Heart left ventricle (tissue), 16 donors: ENCODE data around the gene PGLYRP2. TPM values are rescaled to one million over a fixed set of nuclear protein-coding genes. Genes with fewer than 3 reads are reported as not detected.
A peak's percentile ranks its signal among the peaks of the same experiment; 100 is the strongest.

Experiments
- ATAC-seq, 4 donors: fragments of 200-7000 bp; cut with Tn5 transposase; one replicate each; pipeline ENCODE4 v1.9.1; 2020 to 2022; ENCODE audit warnings: moderate library complexity in 4 of 4, mild to moderate bottlenecking in 3 of 4, moderate number of reproducible peaks in 1 of 4
- DNase-seq, 5 donors: peaks; one replicate each; pipeline ENCODE4 v3.0.0-alpha.2; 2020
- H3K27ac ChIP-seq, 12 donors: fragments of 200-600 bp; sonication (generic) in 4 of 12; one replicate each; pipeline versions ENCODE4 v1.5.0 to v1.8.0; 2016 to 2022; ENCODE audit warnings: mild to moderate bottlenecking in 2 of 12
- H3K27me3 ChIP-seq, 9 donors: fragments of 200-600 bp; sonication (generic) in 2 of 9; one replicate each; pipeline versions ENCODE4 v1.5.1 to v1.8.0; 2016 to 2022; ENCODE audit warnings: mild to moderate bottlenecking in 3 of 9
- H3K36me3 ChIP-seq, 9 donors: fragments of 200-600 bp; sonication (generic) in 2 of 9; one replicate each; pipeline versions ENCODE4 v1.5.0 to v1.8.0; 2018 to 2022; ENCODE audit warnings: mild to moderate bottlenecking in 2 of 9
- H3K4me1 ChIP-seq, 12 donors: fragments of 200-600 bp; sonication (generic) in 4 of 12; one replicate each; pipeline versions ENCODE4 v1.5.0 to v1.8.0; 2016 to 2022; ENCODE audit warnings: mild to moderate bottlenecking in 3 of 12
- H3K4me3 ChIP-seq, 12 donors: fragments of 200-600 bp; sonication (generic) in 4 of 12; one replicate each; pipeline versions ENCODE4 v1.5.0 to v1.8.0; 2017 to 2022; ENCODE audit warnings: mild to moderate bottlenecking in 9 of 12, moderate library complexity in 4 of 12
- H3K9me3 ChIP-seq, 12 donors: fragments of 200-600 bp; sonication (generic) in 4 of 12; one replicate each; pipeline versions ENCODE4 v1.5.0 to v1.8.0; 2016 to 2022; ENCODE audit warnings: mild to moderate bottlenecking in 1 of 12
- POLR2A ChIP-seq, 2 donors: fragments of 450-650 bp; IDR thresholded peaks; one replicate each; pipeline ENCODE4 v1.6.1; 2017; ENCODE audit warnings: antibody characterized with exemption in 2 of 2, mild to moderate bottlenecking in 2 of 2, moderate library complexity in 2 of 2
- WGBS, 4 donors: extraction: QIAGEN DNeasy Blood & Tissue Kit in 2 of 4; methylation state at CpG; one replicate each; pipeline versions ENCODE4 v1.1.5 to v1.1.7; 2013 to 2018; 5-methylcytosine and 5-hydroxymethylcytosine counted together
- intact Hi-C, 10 donors: fragments of 100-400 bp; cut with DNase I; formaldehyde crosslinking; loops; one replicate each; pipeline versions ENCODE4 v1.11.1 to v1.14.2; 2022
- long read RNA-seq, 3 donors: library from polyadenylated mRNA; unstranded; transcript quantifications; one replicate each; pipeline ENCODE4 v2.0.0, GENCODE V29; 2020 to 2021
- polyA plus RNA-seq, 2 donors: library from polyadenylated mRNA; stranded (reverse); fragments of 200-250 nt; gene quantifications; one replicate each; pipeline ENCODE4 v1.2.3, GENCODE V29; 2013
- total RNA-seq, 9 donors: library from RNA; depleted of rRNA in 2 of 9; stranded (reverse); fragments of >200 nt in 2 of 9; fragmentation: NEBNext Ultra II Directional in 3 of 9; extraction: Animal tissue kit (Norgen Biotek cat#: 25700) in 3 of 9; gene quantifications; one replicate each; pipeline versions ENCODE4 v1.1.0 to v1.2.4, GENCODE V29; 2016 to 2023
- TF ChIP-seq, protein P1 (sequence below), 12 donors: fragments of 200-600 bp; sonication (generic) in 4 of 12; IDR thresholded peaks; one replicate each; pipeline versions ENCODE4 v1.5.0 to v1.8.0; 2018 to 2022; ENCODE audit warnings: antibody characterized with exemption in 12 of 12, mild to moderate bottlenecking in 5 of 12
- donor health status: ischemic (EF 13 %, LVEDD 7.1; RV severe dilation, severe dysfunction).
- donor health status: healthy with polysubstance abuse.
- donor health status: DM: no; HTN: yes; CAD: no.
- donor health status: DM: no; HTN: no; CAD: no.
- donor health status: ischemic (EF 25% LVEDD 6.9; RV normal size, moderate dysfunction).
- donor health status: ischemic (EF 25% LVEDD 5.7; RV mildly dilated, moderate dysfunction).
- donor health status: healthy.
- donor health status: DM: yes; HTN: yes; CAD: no.
- donor health status: ischemic (EF 35%, LVEDD 5.7; RV mildly dilated, moderate dysfunction).
- donor health status: nonischemic (EF 11% LVEDD 7.7; RV severe dilation, severe dysfunction).
- donor health status: DM: yes; HTN: yes; CAD: no.
- donor health status: PGD.
- donor health status: ischemic (EF 29% LVEDD 5.4; RV normal size, mild dysfunction).
- donor health status: nonischemic (EF 23%, LVEDD 6.1; RV moderate dilation, normal function).

Gene PGLYRP2, protein sequence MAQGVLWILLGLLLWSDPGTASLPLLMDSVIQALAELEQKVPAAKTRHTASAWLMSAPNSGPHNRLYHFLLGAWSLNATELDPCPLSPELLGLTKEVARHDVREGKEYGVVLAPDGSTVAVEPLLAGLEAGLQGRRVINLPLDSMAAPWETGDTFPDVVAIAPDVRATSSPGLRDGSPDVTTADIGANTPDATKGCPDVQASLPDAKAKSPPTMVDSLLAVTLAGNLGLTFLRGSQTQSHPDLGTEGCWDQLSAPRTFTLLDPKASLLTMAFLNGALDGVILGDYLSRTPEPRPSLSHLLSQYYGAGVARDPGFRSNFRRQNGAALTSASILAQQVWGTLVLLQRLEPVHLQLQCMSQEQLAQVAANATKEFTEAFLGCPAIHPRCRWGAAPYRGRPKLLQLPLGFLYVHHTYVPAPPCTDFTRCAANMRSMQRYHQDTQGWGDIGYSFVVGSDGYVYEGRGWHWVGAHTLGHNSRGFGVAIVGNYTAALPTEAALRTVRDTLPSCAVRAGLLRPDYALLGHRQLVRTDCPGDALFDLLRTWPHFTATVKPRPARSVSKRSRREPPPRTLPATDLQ
- total RNA-seq (not detected), polyA plus RNA-seq (not detected)
- long read RNA-seq, donor 1: 0 reads
- long read RNA-seq, donor 2: 0 reads
- long read RNA-seq, donor 3: 0 reads

DNA sequence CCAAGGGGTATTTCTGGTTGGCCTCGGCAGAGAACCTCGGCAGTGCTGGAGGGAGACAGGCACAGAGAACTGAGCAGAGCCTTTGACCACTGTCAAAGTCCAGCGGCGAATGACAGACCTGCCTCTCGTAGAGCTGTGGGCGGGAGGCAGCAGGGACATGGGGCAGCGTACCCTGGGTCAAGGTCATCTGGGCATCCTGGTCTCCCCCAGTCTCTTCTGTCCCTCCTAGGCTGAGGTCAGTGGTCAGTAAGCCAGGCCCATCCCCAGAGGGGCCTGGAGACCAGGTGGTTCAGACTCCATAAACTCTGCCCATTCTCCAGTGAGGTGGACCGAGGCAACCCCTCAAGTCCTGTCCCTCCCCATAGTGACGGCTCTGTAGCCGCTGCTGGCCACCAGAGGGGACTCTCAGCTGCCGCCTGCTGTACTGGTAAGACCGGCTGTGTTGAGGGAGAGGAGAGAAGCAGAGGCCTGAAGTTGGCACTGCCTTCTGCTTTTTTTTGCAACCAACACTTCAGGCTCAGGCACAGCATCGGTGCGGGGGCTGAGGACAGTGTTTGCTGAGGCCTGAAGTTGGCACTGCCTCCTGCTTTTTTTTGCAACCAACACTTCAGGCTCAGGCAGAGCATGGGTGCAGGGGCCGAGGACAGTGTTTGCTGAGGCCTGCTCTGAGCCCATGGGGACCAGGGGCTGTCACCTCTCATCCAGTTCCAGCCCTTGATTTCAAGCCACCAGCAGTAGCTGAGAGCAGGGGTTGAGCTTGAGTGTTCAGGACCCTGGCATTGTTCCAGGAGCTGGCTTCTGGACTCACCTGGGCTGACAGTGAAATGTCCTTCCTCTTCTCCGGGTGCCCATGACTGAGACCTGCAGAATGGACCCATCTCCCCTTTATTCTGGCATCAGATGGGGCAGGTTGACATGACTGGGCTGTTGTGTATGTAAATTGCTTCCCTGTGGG is at the start of gene PGLYRP2:
PGLYRP2 (minus strand) TSS at position 111 of the 955 bp plus-strand sequence. CDS start 130 bp downstream, outside the sequence.
- intact Hi-C loops: loop anchor here in 2 of 10 donors (5.0 to 10.0 kb wide), 2 partner anchors 75 to 78 kb away; no protein-coding TSS in a partner anchor
- H3K4me1 ChIP-seq: no peaks in the 10 kb centered on the region
- no peaks in the 10 kb centered on the region for H3K36me3 ChIP-seq
- DNase-seq (peak in 1 of 5 donors; percentile 17), ATAC-seq (peak in 3 of 4 donors; percentile 65 to 81 (median 78))
- H3K27ac ChIP-seq: no peak within 1 kb of the TSS
- TF ChIP-seq POLR2A (IDR thresholded peaks at IDR 0.05): no peak
- TF ChIP-seq, protein P1, sequence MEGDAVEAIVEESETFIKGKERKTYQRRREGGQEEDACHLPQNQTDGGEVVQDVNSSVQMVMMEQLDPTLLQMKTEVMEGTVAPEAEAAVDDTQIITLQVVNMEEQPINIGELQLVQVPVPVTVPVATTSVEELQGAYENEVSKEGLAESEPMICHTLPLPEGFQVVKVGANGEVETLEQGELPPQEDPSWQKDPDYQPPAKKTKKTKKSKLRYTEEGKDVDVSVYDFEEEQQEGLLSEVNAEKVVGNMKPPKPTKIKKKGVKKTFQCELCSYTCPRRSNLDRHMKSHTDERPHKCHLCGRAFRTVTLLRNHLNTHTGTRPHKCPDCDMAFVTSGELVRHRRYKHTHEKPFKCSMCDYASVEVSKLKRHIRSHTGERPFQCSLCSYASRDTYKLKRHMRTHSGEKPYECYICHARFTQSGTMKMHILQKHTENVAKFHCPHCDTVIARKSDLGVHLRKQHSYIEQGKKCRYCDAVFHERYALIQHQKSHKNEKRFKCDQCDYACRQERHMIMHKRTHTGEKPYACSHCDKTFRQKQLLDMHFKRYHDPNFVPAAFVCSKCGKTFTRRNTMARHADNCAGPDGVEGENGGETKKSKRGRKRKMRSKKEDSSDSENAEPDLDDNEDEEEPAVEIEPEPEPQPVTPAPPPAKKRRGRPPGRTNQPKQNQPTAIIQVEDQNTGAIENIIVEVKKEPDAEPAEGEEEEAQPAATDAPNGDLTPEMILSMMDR (IDR thresholded peaks at IDR 0.05): peak in 8 of 12 donors; percentile 12 to 35 (median 26)
- no peaks in the 10 kb centered on the region for H3K9me3 ChIP-seq
- H3K4me3 ChIP-seq: no peak within 1 kb of the TSS
- no peaks in the 10 kb centered on the region for H3K27me3 ChIP-seq
- 46 to 63% (median 52%) methylated on average over 11 to 16 of the region's 16 CpGs for WGBS, 4 donors

DNA sequence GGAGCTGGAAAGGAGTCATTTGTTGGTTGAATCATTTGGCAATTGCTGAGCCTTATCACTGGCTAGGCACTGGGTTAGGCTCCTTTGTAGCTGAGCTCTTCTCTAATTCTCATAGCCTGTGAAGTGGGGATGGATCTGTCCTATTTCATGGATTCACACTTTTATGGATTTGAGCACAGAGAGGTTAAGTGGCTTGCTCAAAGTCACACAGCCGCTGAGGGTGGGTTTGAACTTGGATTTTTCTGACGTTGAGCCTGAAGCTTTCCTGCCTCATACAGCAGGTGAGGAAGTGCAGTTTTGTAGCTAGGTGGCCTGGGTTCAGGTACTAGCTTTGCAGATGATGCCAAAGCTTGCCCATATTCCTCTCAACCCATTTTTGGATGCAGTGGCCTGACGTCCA is 48.4 kb upstream of the PGLYRP2 start:
- DNase-seq (no peak), ATAC-seq (no peak)
- peaks cover 0 to 7% (median 0%) of the 10 kb centered on the region in 12 donors for H3K9me3 ChIP-seq
- H3K4me3 ChIP-seq: no peak overlapping the region
- no peaks in the 10 kb centered on the region for H3K36me3 ChIP-seq
- intact Hi-C loops: no loop called here
- WGBS, 4 donors: 56 to 94% (median 61%) methylated on average over 2 to 3 of the region's 3 CpGs
- peaks cover 0 to 27% (median 0%) of the 10 kb centered on the region in 9 donors for H3K27me3 ChIP-seq
- no peak overlapping the region for H3K27ac ChIP-seq
- peaks cover 0 to 3% (median 0%) of the 10 kb centered on the region in 12 donors for H3K4me1 ChIP-seq
- TF ChIP-seq POLR2A (IDR thresholded peaks at IDR 0.05): no peak
- TF ChIP-seq, protein P1 (IDR thresholded peaks at IDR 0.05): no peak

DNA sequence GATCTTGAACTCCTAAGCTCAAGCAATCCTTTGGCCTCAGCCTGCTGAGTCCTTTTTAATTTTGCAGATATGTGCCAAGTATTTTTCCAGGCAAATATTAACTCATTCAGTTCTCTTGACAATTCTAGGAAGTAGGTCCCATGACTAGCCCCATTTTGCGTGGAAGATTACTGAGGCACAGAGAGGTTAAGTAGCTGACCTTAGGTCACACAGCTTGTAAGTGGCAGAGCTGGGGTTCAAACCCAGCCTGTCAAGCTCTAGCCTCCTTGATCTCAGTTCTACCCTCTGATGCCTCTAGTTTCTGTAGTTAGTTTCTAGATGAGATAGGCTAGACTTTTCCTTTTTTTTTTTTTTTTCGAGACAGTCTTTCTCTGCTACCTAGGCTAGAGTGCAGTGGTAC is 47.1 kb upstream of the PGLYRP2 start:
- H3K4me1 ChIP-seq: no peaks in the 10 kb centered on the region
- no peak for TF ChIP-seq POLR2A (IDR thresholded peaks at IDR 0.05)
- TF ChIP-seq, protein P1 (IDR thresholded peaks at IDR 0.05): no peak
- intact Hi-C loops: no loop called here

More for the DNA sequence above, 47.1 kb upstream of the PGLYRP2 start:
- H3K9me3 ChIP-seq: peaks cover 0 to 7% (median 0%) of the 10 kb centered on the region in 12 donors
- no peak for ATAC-seq
- WGBS, 4 donors: 66 to 76% (median 71%) methylated on average over 2 of the region's 2 CpGs
- DNase-seq: no peak
- H3K36me3 ChIP-seq: no peaks in the 10 kb centered on the region
- peaks cover 0 to 30% (median 0%) of the 10 kb centered on the region in 9 donors for H3K27me3 ChIP-seq
- no peak overlapping the region for H3K27ac ChIP-seq
- H3K4me3 ChIP-seq: no peak overlapping the region
